ENCODE measurements around the gene CXCL11.
A peak's percentile ranks its signal among the peaks of the same experiment; 100 is the strongest.

The CXCL11 gene

DNA sequence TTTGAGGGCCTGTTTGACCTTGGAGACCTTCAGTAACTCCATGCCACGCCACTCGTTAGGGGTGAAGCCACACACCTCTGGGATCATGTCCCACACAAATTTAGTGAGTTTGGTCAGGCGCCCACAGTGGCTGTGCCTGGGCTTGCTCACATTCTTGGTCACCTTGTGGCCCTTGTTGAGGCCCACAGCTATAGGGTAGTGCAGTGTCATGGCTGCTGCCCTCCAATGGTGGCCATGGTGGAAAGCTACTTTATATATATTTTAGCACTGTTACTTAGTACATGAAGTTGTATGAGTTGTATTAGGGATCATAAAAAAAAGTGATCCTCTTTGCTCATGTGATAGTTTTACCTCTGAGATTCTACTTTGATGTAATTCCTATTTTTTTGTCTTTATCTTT, 985 bp upstream of the CXCL11 start:
- TF ChIP-seq, protein P1, sequence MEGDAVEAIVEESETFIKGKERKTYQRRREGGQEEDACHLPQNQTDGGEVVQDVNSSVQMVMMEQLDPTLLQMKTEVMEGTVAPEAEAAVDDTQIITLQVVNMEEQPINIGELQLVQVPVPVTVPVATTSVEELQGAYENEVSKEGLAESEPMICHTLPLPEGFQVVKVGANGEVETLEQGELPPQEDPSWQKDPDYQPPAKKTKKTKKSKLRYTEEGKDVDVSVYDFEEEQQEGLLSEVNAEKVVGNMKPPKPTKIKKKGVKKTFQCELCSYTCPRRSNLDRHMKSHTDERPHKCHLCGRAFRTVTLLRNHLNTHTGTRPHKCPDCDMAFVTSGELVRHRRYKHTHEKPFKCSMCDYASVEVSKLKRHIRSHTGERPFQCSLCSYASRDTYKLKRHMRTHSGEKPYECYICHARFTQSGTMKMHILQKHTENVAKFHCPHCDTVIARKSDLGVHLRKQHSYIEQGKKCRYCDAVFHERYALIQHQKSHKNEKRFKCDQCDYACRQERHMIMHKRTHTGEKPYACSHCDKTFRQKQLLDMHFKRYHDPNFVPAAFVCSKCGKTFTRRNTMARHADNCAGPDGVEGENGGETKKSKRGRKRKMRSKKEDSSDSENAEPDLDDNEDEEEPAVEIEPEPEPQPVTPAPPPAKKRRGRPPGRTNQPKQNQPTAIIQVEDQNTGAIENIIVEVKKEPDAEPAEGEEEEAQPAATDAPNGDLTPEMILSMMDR (conservative IDR thresholded peaks at IDR 0.05; ENCODE audit: control insufficient read depth, insufficient read depth, low read depth, low read length): no peak
- DNase-seq (ENCODE audit: low read depth): no peak
- no peak overlapping the region for H3K4me3 ChIP-seq (ENCODE audit: control insufficient read depth, low read depth, low read length)

DNA sequence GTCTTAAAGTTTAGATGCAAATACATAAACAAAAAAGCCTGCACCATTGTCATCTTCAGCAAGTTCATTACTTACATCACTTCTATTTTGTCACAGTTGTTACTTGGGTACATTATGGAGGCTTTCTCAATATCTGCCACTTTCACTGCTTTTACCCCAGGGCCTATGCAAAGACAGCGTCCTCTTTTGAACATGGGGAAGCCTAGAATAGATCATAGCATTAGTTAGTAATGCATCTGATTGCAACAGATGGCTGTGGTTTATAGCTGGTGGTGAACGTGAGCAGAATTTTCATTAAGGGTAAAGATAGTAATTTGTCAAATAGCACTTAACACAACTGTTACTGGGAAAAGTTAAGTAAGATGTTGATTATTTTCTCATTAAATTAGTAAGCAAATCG, 729 bp downstream of the CXCL11 start:
- H3K4me3 ChIP-seq (ENCODE audit: control insufficient read depth, low read depth, low read length): no peak overlapping the region
- no peak for DNase-seq (ENCODE audit: low read depth)
- TF ChIP-seq, protein P1 (conservative IDR thresholded peaks at IDR 0.05; ENCODE audit: control insufficient read depth, insufficient read depth, low read depth, low read length): no peak

DNA sequence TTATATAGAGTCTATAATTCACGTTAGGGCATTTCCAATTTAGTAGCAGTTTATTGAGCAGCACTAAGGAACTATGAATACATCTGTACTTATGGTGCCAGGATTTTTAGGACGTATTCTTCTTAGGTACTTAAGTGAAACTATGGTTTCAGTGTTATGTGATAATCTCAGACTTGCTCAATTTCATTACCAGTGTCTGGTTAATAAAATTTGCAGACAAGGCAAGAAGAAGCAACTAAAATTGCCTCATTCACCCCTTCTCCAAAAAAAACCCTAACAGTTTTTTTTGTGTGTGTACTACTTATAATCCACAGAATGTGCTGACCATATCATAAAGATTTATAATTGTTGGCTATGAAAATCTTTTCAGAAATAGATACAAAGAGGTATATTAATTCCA, 6.6 kb downstream of the CXCL11 start:
- H3K4me3 ChIP-seq (ENCODE audit: control insufficient read depth, low read depth, low read length): no peak overlapping the region
- DNase-seq (ENCODE audit: low read depth): no peak
- TF ChIP-seq, protein P1 (conservative IDR thresholded peaks at IDR 0.05; ENCODE audit: control insufficient read depth, insufficient read depth, low read depth, low read length): no peak

GRCh38 chr4:76028350-76028765, 7.5 kb downstream of the CXCL11 start:
- TF ChIP-seq, protein P1 (conservative IDR thresholded peaks at IDR 0.05; ENCODE audit: control insufficient read depth, insufficient read depth, low read depth, low read length): no peak
- DNase-seq (ENCODE audit: low read depth): peak; percentile 37
- peak overlapping the region; percentile 9 for H3K4me3 ChIP-seq (ENCODE audit: control insufficient read depth, low read depth, low read length)

DNA sequence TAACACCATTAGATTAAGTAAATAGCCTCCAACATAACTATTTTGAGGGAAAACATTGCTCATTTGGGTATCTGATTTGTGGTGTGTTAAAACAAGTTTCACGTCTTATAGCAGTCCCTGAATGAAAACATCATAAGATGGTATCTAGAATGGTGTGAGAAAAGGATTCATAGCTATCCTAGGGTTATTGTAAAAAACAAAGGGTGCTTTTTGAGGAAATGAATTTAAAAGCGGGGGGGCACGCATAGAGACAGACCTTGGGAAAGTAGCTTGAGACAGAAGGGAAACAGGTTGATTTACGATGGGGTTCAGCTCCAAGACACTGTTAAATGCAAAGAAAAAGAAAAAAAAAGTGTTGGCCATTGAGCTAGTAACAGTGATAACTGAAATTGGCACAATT, 11.8 kb downstream of the CXCL11 start:
- no peak for DNase-seq (ENCODE audit: low read depth)
- H3K4me3 ChIP-seq (ENCODE audit: control insufficient read depth, low read depth, low read length): no peak overlapping the region
- TF ChIP-seq, protein P1 (conservative IDR thresholded peaks at IDR 0.05; ENCODE audit: control insufficient read depth, insufficient read depth, low read depth, low read length): no peak

DNA sequence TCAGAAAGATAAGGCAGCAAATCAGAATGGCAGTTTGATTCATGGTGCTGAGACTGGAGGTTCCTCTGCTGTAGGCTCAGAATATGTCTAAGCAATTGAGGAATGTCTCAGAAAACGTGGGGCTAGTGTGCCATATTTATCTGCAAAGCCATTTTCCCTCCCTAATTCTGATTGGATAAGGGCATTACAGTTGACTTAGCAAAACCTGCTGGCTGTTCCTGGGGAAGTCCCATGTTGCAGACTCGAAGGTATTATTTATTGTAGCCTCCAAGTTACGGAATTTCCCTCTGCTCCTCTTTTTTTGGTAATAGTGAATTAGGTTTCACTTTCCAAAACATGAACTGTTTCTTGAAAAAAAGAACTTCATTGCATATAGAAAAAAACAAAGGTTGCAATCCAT, 12.5 kb downstream of the CXCL11 start, which contains the start of gene CXCL10:
TSS of gene CXCL10 (minus strand) at position 109 of the 400 bp plus-strand sequence. CDS start at position 43, 66 bp downstream.
- TF ChIP-seq, protein P1 (conservative IDR thresholded peaks at IDR 0.05; ENCODE audit: control insufficient read depth, insufficient read depth, low read depth, low read length): no peak
- no peak within 1 kb of the TSS for H3K4me3 ChIP-seq (ENCODE audit: control insufficient read depth, low read depth, low read length)
- no peak for DNase-seq (ENCODE audit: low read depth)

GRCh38 chr4:76022677-76023076, 13.2 kb downstream of the CXCL11 start:
- TF ChIP-seq, protein P1 (conservative IDR thresholded peaks at IDR 0.05; ENCODE audit: control insufficient read depth, insufficient read depth, low read depth, low read length): no peak
- DNase-seq (ENCODE audit: low read depth): no peak
- H3K4me3 ChIP-seq (ENCODE audit: control insufficient read depth, low read depth, low read length): no peak overlapping the region

Data from fibroblast of mammary gland (primary cell).